ENCODE results near the gene FAM167B. TPM values are rescaled to one million over a fixed set of nuclear protein-coding genes. Genes with fewer than 3 reads are reported as not detected.
A peak's percentile ranks its signal among the peaks of the same experiment; 100 is the strongest.
"Not testable (repeated sequence)": the region's sequence is repeated elsewhere in the genome, so short reads cannot be mapped to it uniquely, and the experiment has no call there.

FAM167B gene
- polyA plus RNA-seq, 4 donors, result 8.6 to 12.5 (median 10.0) TPM

- DNase-seq (ENCODE audit: low read depth in 4 of 4, low spot score in 2 of 4), result peak; percentile 77 to 89 (median 86)
Measured at GRCh38 chr1:32291708-32292538, 44.9 kb downstream of the FAM167B start, which contains the start of gene HDAC1. Gene HDAC1, plus strand, starts transcription at chr1:32292083. Its CDS starts 87 bp downstream, at chr1:32292170.

GRCh38 chr1:32298211-32298610 lies 51.2 kb downstream of the FAM167B start:
- DNase-seq (ENCODE audit: low read depth in 4 of 4, low spot score in 2 of 4), result not testable (repeated sequence)

Other genes starting within 250 kb of the FAM167B start
- 100 to 1,000 TPM; 229 to 267 (median 247) TPM for gene KHDRBS1, start 233.4 kb upstream of the FAM167B start, polyA plus RNA-seq (ENCODE audit: insufficient read length in 4 of 4)
- gene TMEM39B, start 174.3 kb upstream of the FAM167B start, polyA plus RNA-seq (ENCODE audit: insufficient read length in 4 of 4), result 10 to 100 TPM; 17.9 to 25.5 (median 20.4) TPM
- 10 to 100 TPM; 27.8 to 36.3 (median 35.9) TPM for gene KPNA6, start 139.2 kb upstream of the FAM167B start, polyA plus RNA-seq (ENCODE audit: insufficient read length in 4 of 4)
- gene TXLNA, start 67.5 kb upstream of the FAM167B start, polyA plus RNA-seq (ENCODE audit: insufficient read length in 4 of 4), result 10 to 100 TPM; 43.3 to 49.8 (median 45.9) TPM
- gene CCDC28B, start 46.6 kb upstream of the FAM167B start, polyA plus RNA-seq (ENCODE audit: insufficient read length in 4 of 4), result 10 to 100 TPM; 21.0 to 30.9 (median 27.7) TPM
- gene IQCC, start 41.6 kb upstream of the FAM167B start, polyA plus RNA-seq (ENCODE audit: insufficient read length in 4 of 4), result 10 to 100 TPM in 2 of 4 donors, 1 to 10 TPM in 2; 6.8 to 10.7 (median 8.7) TPM
- gene DCDC2B, start 38.1 kb upstream of the FAM167B start, polyA plus RNA-seq (ENCODE audit: insufficient read length in 4 of 4), result 1 to 10 TPM in 2 of 4 donors, under 1 TPM in 2; 0.21 to 2.4 (median 1.4) TPM
- 10 to 100 TPM; 20.2 to 32.3 (median 27.1) TPM for gene TMEM234, start 24.9 kb upstream of the FAM167B start, polyA plus RNA-seq (ENCODE audit: insufficient read length in 4 of 4)
- gene EIF3I, start 24.8 kb upstream of the FAM167B start, polyA plus RNA-seq (ENCODE audit: insufficient read length in 4 of 4), result 100 to 1,000 TPM; 147 to 179 (median 174) TPM
- gene LCK, start 4.0 kb downstream of the FAM167B start, polyA plus RNA-seq (ENCODE audit: insufficient read length in 4 of 4), result 1 to 10 TPM; 4.3 to 6.9 (median 6.1) TPM
- gene HDAC1, start 44.9 kb downstream of the FAM167B start, polyA plus RNA-seq (ENCODE audit: insufficient read length in 4 of 4), result 100 to 1,000 TPM; 159 to 219 (median 180) TPM
- gene MARCKSL1, start 89.0 kb downstream of the FAM167B start, polyA plus RNA-seq (ENCODE audit: insufficient read length in 4 of 4), result 100 to 1,000 TPM; 389 to 551 (median 440) TPM
- 10 to 100 TPM in 1 of 4 donors, 1 to 10 TPM in 3; 2.8 to 10.6 (median 8.5) TPM for gene FAM229A, start 115.3 kb downstream of the FAM167B start, polyA plus RNA-seq (ENCODE audit: insufficient read length in 4 of 4)
- gene TSSK3, start 115.3 kb downstream of the FAM167B start, polyA plus RNA-seq (ENCODE audit: insufficient read length in 4 of 4), result 1 to 10 TPM; 2.0 to 9.1 (median 5.1) TPM
- gene BSDC1, start 147.2 kb downstream of the FAM167B start, polyA plus RNA-seq (ENCODE audit: insufficient read length in 4 of 4), result 10 to 100 TPM; 60.6 to 69.4 (median 63.3) TPM
- 1 to 10 TPM in 2 of 4 donors, under 1 TPM in 2; 0.73 to 2.1 (median 1.4) TPM for gene ZBTB8B, start 217.8 kb downstream of the FAM167B start, polyA plus RNA-seq (ENCODE audit: insufficient read length in 4 of 4)

Data from left renal cortex interstitium (tissue), 4 donors.